ENCODE measurements around the gene MED14.

MED14 gene

GRCh38 chrX:40729598-40730584 lies 5.5 kb downstream of the MED14 start:
- no peak for DNase-seq

GRCh38 chrX:40727581-40728252 lies 7.6 kb downstream of the MED14 start:
- DNase-seq, result no peak

- DNase-seq, result no peak
Measured at GRCh38 chrX:40727093-40727492, 8.2 kb downstream of the MED14 start.

- no peak for DNase-seq
Measured at GRCh38 chrX:40722930-40723329, 12.4 kb downstream of the MED14 start.

GRCh38 chrX:40721489-40722106 lies 13.7 kb downstream of the MED14 start:
- no peak for DNase-seq

GRCh38 chrX:40720792-40721191 lies 14.6 kb downstream of the MED14 start:
- DNase-seq, result no peak

- DNase-seq, result no peak
Measured at GRCh38 chrX:40720339-40720738, 15.0 kb downstream of the MED14 start.

- DNase-seq, result no peak
Measured at GRCh38 chrX:40719731-40720130, 15.6 kb downstream of the MED14 start.

- no peak for DNase-seq
Measured at GRCh38 chrX:40719218-40719617, 16.1 kb downstream of the MED14 start.

GRCh38 chrX:40709395-40709794 lies 25.9 kb downstream of the MED14 start:
- no peak for DNase-seq

- no peak for DNase-seq
Measured at GRCh38 chrX:40705658-40706312, 29.6 kb downstream of the MED14 start.

- no peak for DNase-seq
Measured at GRCh38 chrX:40700640-40701342, 34.6 kb downstream of the MED14 start.

GRCh38 chrX:40698851-40699250 lies 36.5 kb downstream of the MED14 start:
- DNase-seq, result no peak

GRCh38 chrX:40694802-40695201 lies 40.5 kb downstream of the MED14 start:
- DNase-seq, result no peak

- no peak for DNase-seq
Measured at GRCh38 chrX:40688929-40689328, 46.4 kb downstream of the MED14 start.

- DNase-seq, result no peak
Measured at GRCh38 chrX:40687169-40687568, 48.2 kb downstream of the MED14 start.

- DNase-seq, result no peak
Measured at GRCh38 chrX:40685362-40685918, 49.9 kb downstream of the MED14 start.

- no peak for DNase-seq
Measured at GRCh38 chrX:40684092-40684491, 51.2 kb downstream of the MED14 start.

GRCh38 chrX:40683245-40683644 lies 52.1 kb downstream of the MED14 start:
- no peak for DNase-seq

GRCh38 chrX:40671126-40671525 lies 64.2 kb downstream of the MED14 start:
- no peak for DNase-seq

GRCh38 chrX:40663880-40664630 lies 71.3 kb downstream of the MED14 start:
- DNase-seq, result no peak
